Measurements from ENCODE around the gene MAP3K4. TPM values are rescaled to one million over a fixed set of nuclear protein-coding genes. Genes with fewer than 3 reads are reported as not detected.
"Not testable (repeated sequence)": the region's sequence is repeated elsewhere in the genome, so short reads cannot be mapped to it uniquely, and the experiment has no call there.

The MAP3K4 gene
- total RNA-seq, 1 donor from 2014 or later, result 43.4 TPM

DNA sequence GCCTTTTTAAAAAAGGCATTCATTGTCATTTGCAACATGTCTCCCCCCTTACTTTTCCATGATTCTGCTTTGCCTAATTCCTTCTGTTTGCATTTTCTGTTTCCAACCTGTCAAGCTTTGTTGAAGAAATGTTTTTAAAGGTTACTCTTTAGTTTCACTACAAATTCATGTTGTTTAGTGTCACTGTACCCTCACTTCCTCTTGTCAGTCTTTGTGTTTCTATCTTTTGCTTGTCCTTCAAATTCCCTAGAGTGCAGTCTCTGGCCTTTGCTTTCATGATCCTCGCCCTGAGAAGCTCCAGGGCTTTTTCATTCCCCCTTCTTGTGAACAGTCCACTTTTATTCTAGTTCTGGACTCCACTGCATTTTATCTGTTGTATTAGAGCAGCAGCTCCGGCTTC is 90.6 kb downstream of the MAP3K4 start:
- ATAC-seq, result no peak

DNA sequence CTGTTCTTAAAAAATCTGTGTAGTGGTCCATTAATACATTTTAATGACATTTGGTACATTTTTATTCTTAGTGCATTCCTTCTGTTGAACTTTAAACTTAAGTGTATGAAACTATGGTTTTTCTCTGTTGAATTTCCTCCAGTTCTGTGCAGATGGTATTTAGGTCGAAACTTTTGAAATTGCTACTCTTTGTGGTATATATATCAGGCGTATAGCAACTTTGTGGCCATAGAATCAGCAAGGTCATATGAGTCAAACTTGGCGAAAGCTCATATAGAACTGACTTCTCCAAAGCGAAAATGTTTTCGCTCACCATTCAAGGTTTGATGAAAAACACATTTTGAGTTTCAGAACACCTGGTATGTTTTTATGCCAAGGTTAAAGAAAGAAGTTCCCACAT is 93.7 kb downstream of the MAP3K4 start:
- ATAC-seq, result no peak

DNA sequence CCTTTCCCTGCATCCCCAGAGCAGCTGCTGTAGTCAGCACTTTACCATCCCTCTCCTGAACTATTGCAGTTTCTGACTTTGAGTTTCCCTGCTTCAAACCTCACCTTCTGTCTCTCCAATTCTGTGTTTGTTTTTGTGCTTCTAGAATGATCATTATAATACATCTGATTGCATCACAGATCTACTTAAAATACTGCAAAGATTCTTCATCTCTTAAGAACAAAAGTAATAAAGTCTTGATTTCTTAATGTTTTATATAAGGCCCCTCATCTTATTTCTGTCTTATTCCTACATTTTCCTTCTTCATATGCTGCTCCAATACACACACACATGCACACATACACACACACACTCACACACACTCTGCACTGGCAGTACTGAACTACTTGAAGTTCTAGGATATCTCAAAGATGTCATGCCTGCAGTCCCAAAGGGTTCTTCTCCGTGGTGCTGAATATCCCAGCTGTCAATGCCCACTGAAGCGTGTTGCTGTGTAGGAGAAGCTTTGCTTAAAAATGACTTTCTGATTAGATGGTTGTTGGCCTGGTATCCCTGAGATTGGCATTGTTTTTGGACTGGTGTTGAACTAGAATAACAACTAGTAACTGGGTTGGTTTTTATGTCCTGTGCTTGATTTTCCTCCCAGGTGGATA is 97.2 kb downstream of the MAP3K4 start:
- no peak for ATAC-seq

DNA sequence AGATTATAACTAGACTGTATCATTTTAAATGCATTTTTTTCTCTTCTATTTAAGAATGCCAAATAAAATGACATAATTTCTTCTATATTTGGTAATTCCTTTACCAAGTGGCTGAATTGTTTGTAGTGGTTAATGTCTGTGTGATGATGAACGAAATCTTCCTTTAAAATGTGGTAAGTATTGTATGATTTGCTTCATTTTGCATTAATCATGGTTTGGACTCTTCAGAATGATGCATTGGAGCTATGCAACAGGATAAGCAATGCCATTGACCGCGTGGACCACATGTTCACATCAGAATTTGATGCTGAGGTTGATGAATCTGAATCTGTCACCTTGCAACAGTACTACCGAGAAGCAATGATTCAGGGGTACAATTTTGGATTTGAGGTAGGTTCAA is 99.6 kb downstream of the MAP3K4 start:
- no peak for ATAC-seq

DNA sequence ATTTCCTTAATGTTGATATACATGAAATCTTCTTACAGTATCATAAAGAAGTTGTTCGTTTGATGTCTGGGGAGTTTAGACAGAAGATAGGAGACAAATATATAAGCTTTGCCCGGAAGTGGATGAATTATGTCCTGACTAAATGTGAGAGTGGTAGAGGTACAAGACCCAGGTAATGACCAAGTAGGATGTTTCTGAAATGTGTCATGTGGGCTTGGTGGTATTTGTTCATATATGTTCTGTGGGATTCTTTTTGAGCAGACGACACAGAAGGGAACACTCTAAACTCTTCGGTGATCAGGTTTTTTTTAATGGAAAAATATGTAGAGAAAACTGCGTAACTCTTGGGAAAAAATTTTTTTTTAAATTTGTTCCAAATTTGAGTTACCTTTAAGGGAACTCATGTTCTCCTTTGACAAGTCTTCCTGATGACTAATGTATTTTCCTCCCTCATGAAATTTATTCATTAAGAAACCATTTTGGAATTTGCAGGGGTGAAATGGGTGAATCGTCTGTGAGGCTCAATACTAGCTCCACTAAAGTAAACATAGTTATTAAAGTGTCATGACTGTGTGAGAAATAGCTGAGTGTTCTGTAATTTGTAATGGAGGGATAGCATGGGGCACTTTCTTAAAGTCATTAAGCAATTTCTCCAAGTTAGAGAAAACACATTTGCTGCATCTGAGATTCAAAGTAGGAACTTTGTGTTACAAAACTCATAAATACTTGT is 100.6 kb downstream of the MAP3K4 start:
- no peak for ATAC-seq

DNA sequence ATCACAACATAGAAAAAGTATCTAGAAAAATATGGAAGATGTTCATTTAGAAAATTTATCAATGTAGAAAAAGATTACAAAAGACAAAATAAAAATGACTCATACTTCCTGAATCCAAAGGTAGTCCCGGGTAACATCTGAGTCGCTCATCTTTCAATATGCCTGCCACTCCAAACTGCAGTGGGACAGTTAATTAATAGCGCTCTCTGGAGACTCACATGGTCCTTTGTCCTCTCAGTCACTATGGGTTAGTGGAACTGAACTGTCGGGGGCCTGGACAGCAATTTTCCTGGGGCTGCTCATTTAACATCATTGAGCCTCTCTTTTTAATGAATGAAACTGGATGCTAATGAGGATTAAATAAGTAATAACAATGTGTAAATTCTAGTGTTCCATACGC is 103.4 kb downstream of the MAP3K4 start:
- ATAC-seq, result no peak

DNA sequence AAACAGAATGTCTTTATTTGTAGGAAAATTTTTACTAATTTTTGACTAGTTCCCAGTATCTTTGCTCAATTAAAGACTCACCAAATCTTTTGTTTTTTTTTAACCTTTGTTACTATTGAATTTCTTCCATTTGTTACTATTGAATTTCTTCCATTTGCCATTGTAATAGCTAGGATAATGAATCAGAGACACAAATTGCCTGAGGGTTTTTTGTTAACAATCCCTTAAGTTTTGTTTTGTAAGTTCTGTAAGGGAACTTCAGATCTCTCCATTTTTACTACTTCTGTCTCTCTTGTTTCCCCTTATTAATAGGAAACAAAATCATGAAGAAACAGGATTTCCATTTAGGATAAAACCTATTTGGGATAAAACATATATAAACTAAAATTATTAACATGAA is 104.3 kb downstream of the MAP3K4 start:
- no peak for ATAC-seq

DNA sequence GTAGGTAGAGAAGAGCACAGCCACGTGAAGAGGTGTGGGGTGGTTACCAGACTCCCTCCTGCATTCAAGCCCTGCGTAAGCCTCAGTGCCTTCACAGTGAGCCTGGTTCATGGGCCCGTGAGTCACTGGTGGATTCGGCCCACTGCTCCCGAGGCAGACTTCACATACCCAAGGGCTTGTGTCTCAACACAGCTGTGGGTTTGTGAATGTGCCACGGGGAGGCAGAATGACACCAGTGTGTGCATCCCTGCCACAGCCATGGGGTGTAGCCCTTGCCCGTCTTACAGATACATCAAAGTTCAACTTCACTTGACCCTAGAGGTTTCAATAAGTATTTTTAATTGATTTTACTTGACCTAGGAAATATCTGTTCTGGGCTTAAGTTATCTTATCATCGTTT is 108.5 kb downstream of the MAP3K4 start:
- ATAC-seq, result peak; percentile 28

DNA sequence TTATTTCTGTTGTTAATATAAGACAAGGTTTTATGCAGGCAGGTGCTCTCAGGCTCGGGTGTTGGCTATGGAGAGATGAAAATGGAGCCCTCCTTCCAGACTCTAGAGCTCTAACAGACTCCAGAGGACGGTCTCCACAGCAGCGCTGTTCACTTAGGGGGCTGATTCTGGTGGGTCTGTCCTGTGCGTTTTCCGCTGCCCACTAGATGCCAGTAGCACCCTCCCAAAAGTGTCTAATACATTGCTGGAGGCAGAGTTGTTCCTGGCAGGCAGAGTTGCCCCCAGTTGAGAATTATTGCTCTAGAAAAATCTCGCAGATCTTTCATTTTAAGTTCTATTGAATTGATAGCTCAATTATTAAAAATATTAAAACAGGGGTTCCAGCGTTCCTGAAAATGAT is 109.9 kb downstream of the MAP3K4 start:
- ATAC-seq, result no peak

DNA sequence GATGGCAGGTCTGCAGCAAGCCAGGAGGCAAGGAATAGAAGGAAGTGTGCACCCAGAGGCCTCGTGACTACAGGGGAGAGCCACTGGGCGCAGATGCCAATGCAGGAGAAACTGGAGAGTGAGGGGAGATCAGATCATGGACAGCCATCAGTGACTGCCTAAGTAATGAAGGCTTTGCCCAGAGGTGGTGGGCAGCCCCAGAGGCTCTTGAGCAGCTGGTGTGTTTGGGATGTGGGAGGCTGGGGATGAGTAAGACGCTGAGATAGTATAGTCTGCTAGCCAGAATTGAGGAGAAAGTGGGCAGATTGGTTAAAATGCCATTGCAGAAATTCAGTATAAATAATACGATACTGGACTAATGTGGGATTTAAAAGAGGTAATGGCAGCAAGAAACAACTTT is 111.9 kb downstream of the MAP3K4 start:
- no peak for ATAC-seq

DNA sequence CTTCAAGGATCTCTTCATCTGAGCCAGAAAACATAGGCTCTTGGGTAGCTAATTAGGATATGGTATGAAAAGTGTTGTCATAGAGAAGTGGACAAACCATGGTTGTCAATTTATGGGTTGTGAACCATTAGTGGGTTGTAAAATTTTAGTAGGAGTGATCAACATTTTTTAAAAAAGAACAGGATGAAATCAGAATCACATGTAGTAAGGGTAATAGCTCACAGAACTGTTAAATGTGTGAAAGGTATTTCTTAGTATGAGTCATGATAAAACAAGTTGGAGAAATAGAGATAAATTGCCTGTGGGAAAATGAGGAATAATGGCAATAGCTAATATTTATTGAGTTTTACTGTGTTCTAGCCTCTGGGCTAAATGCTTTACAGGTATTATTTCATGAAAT is 113.4 kb downstream of the MAP3K4 start:
- no peak for ATAC-seq

DNA sequence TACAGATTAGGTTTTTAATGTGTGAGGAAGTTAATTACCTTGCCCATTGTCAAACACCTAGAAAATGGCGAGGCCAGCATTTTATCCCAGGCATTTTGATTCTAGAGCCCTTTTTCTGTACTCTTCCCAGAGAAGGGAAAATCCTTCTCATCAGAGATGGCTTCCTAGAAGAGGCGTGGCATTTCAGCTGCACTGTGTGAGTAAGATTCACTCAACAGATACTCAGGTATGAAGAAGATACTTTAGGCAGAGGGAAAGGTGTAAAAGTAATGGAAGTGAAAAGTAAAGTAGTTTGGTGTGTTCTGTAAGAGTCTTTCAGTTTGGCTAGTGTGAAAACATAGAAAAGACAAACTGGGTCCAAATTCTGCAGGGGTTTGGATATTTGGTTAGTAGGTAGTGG is 113.8 kb downstream of the MAP3K4 start:
- ATAC-seq, result peak; percentile 75

DNA sequence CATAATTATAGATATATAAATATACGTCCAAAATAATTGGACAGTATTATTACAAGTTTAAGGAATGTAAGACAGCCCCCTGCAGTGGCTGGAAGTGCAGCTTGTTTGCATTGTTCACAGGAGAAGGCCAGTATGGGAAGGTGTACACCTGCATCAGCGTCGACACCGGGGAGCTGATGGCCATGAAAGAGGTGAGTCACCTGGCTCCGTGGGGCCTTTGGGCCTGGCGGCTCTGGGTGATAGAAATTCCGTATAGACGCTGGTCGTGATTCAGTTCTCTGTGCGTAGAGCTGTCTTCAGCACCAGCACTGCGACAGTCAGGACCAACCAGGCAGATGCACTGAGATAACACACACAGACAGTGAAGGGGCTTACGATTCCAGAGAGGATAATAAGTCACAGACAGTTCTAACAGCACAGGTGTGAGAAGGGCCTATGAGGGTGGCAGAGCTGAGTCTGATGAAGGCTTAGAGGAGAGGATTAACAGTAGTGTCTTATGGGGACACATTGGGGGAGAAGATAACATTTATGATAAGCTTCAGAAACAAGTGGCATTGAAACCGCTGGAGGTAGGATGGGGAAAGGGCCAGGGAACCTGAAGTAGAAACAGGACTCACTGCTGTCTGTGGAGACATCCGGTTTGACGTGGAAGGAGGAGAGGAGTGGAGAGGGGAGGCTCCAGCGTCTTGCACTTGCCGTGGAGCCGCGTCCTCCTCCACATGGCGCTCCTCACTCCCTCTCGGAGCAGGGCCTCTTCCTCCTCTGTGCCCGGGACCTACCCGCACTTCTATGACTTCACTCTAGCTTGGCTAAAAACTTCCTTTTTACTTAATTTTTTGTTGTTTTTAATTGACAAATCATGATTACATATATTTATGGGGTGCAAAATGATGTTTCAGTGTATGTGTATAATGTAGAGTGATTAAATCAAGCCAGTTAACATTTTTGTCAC is 116.5 kb downstream of the MAP3K4 start:
- no peak for ATAC-seq

DNA sequence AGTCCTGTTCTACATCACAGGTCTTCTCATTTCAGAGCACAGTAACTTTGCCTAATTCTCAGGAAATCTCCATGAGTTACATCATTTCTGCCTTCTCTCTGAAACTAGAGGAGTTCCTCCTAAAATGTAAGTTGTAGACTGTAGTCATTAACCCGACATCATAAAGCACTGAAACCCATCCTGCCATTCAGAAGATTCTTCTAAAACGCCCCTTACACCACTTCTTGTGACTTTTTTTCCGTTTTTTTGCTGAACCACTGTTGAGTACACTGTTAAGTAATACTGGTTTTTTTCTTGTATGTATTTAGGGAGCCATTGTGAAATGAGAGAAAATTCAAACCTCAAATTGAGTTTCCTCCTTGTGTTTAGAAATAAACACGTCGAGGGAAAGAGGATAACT is 117.3 kb downstream of the MAP3K4 start:
- ATAC-seq, result no peak

DNA sequence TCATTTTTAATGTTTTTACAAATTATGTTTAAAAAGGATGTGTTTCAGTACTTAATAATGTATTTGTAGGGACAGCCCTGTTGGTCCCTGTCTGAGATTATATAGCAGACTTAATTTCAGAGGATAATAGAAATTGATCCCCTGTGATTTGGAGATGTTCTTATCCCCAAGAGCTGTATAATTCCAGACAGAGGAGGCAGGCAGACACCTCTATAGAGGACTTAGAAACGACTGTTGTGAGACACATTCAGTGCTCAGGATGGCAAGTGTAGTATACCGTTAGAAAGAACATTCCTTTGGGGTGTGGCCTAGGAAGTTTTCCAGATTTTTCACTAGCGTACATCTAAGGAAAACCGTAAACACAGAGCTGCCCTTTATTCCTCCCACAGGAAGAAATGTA is 117.8 kb downstream of the MAP3K4 start:
- no peak for ATAC-seq

DNA sequence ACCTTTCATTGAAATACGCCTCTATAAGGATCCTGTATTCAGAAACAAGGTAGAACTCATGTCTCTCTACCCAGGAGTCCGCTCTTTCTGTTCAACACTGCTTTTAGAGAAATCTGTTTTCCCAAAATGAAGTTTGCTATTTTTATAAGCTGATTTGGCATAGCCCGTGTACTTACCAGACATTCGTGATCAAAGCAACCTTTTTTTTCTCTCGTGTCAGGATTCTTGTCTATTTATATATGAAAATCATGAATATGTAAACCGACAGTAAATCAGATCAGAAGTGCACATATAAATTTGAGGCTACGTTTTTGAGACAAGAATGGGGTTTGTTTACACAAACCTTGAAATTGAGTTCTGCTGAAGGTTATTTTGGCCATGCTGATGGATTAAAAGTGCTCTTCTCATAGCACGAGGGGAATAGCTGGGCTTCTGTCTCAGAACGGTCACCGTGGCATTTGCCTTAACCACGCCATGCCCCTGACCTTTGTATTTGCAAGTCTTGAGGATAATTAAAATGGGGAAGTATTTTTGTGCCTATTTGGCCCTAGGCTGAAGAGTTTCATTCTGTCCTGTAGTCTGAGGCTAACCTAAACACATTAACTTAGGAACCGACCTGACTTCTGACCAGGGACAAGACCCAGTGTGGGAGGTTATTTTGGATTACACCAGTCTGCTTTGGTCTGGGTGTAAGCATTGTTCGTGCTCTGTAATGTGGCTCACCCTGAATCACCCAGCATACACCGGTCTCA is 118.6 kb downstream of the MAP3K4 start:
- no peak for ATAC-seq

DNA sequence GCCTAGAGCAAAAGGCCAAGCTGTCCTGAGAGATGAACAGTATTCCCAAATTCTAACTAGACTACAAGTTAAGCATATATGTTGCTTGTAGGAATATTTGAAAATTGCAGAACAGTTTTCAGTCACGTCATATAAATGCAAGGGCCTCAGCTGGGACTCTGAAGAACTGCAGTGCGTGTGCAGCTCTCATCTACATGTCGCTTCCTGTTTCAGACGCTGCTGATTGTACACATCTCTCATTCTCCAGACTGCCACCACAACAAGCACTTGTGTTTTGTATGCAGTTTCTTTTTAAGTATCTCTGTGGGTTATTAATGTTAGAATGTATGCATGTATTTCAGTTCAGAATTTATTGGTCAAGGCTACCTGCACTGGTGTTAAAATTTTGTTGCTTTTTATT is 119.7 kb downstream of the MAP3K4 start:
- ATAC-seq, result no peak

DNA sequence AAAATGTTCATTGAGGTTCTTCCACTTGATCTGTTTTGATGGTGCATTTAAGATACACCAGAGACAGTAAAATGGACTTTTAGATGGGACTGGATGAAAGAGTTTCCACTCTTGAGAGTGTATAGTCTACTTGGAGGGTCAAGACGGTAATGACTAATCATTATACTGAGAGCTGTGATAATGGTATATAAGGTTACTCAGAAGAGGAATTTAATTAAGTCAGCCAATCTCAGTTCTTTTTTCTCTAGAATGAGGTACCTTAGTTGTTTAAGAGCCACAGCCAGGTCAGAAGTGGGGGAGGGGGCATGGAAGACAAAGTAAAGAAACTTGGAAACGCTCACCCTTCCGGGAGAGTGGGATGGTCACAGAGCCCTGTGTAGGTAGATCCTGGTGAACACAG is 123.9 kb downstream of the MAP3K4 start:
- ATAC-seq, result no peak

DNA sequence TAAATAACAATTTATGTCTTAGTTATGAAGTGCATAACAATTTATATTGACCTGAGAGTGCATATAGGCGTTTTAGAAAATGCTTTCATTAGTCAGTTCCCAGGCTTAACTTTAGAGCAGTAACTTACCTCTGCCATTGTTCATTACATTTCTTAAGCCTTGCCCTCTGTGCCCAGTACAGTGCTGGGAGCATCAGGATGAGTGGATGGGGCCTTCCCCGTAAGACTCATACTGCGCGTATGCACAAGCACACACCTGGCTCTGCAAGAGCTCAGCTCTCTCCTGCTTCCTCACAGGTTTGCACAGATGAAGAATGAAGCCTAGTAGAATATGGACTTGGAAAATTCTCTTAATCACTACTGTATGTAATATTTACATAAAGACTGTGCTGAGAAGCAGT is 125.0 kb downstream of the MAP3K4 start:
- no peak for ATAC-seq

DNA sequence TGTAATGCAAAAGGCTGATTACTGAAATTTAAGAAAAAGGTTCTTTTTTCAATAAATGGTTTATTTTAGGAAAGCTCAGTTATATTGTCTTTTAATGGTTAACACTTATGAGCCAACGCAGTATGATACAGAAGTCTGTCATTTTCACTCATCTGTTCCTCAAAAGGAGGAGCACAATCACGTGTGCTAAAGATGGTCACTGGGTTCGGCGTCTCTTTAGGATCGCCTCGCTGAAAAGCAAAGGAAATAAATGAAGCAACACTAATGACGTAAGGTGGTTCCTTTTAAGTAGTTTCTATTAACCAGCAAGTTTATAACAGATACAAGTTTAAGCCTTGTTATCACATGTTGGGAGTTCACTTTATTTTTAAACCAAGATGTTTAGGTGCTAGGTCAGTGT is 125.7 kb downstream of the MAP3K4 start:
- ATAC-seq, result no peak

DNA sequence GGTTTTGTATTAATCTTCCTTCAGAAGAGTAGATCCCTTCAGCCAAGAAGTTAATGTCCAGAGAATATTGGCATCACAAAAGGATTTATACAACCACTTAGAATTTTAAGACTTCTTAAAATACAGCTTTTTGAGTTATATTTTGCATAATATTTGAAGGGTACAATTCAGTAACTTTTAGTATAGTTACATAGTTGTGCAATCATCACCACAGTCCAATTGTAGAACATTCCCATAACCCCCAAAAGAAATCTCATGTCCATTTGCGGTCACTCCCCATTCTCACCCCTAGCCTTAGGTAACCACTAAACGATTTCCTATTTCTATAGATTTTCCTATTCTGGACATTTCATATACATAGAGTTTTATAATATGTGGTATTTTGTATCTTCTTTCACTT is 126.4 kb downstream of the MAP3K4 start:
- ATAC-seq, result no peak

DNA sequence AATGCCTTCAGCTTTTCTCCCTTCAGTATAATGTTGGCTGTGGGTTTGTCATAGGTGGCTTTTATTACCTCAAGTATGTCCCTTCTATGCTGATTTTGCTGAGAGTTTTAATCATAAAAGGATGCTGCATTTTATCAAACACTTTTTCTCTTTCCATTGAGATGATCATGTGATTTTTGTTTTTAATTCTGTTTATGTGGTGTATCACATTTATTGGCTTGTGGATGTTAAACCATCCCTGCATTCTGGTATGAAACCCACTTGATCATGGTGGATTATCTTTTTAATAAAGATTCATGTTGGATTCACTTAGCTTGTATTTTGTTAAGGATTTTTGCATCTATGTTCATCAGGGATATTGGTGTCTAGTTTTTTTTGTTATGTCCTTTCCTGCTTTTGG is 131.8 kb downstream of the MAP3K4 start:
- ATAC-seq, result not testable (repeated sequence)

DNA sequence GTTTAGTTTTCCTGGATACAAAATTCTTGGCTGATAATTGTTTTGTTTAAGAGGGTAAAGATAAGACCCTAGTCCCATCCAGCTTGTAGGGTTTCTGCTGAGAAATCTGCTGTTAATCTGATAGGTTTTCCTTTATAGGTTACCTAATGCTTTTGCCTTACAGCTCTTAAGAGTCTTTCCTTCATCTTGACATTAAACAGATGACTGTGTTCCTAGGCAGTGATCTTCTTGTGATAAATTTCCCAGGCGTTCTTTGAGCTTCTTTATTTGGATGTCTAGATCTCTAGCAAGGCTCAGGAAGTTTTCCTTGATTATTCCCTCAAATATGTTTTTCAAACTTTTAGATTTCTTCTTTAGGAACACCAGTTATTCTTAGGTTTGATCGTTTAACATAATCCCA is 134.0 kb downstream of the MAP3K4 start:
- ATAC-seq, result no peak
